22Rv1 (cell line): ENCODE measurements around the gene JUN.

ENCODE experiments used
- ZFX ChIP-seq: fragments of 450-650 bp; IDR thresholded peaks from 2 replicates; pipeline ENCODE4 v1.6.1; 2017; ENCODE audit warnings: antibody characterized with exemption, borderline replicate concordance
- TF ChIP-seq, protein P1 (sequence below): fragments of 450-650 bp; IDR thresholded peaks from 2 replicates; pipeline ENCODE4 v1.5.1; 2017; ENCODE audit warnings: mild to moderate bottlenecking

DNA sequence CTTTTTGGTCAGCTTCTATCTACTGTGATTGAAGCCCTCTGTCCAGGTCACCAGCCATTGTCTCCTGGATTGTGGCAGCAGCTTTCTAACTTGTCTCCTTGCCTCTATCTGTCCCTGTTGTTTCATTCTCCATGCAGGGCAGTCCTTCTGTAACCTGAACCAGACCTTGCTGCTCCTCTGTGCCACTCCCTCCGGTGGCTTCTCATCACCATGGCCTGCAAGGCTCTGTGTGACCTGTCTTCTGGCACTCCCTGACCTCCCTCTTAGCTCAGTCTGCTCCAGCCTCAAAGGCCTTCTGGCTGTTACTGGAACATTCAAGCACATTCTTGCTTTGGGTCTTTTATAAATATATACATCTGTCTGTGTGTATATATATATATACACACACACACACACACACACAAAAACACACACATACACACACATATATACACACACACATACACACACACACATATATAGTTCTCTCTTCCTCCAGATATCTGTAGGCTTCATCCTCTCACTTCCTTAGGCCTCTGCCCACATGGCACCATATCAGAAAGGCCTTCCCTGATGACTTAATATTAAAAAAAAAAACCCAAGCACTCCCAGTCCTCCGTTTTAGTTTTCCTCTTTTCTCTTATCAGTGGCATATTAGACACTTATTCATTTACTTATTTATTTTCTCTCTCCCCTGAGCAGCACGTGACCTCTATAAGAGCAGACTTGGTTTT lies 21.2 kb upstream of the JUN start:
- TF ChIP-seq, protein P1, sequence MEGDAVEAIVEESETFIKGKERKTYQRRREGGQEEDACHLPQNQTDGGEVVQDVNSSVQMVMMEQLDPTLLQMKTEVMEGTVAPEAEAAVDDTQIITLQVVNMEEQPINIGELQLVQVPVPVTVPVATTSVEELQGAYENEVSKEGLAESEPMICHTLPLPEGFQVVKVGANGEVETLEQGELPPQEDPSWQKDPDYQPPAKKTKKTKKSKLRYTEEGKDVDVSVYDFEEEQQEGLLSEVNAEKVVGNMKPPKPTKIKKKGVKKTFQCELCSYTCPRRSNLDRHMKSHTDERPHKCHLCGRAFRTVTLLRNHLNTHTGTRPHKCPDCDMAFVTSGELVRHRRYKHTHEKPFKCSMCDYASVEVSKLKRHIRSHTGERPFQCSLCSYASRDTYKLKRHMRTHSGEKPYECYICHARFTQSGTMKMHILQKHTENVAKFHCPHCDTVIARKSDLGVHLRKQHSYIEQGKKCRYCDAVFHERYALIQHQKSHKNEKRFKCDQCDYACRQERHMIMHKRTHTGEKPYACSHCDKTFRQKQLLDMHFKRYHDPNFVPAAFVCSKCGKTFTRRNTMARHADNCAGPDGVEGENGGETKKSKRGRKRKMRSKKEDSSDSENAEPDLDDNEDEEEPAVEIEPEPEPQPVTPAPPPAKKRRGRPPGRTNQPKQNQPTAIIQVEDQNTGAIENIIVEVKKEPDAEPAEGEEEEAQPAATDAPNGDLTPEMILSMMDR, result no peak
- TF ChIP-seq ZFX, result no peak
